Activated T-helper 1 cell treated with anti-CD3 and anti-CD28 coated beads, Interleukin-12 subunit alpha, Interleukin-12 subunit beta, Interleukin-2, Interleukin-4 antibody, amounts not matched to agents 30 ng/mL and 10 ng/mL and 1 ng/mL, durations not matched to agents 14 hours and 24 hours and 36 hours (primary cell): ENCODE results near the gene DCUN1D5. TPM values are rescaled to one million over a fixed set of nuclear protein-coding genes. Genes with fewer than 3 reads are reported as not detected.

Experiments
- DNase-seq: peaks from one replicate; pipeline ENCODE4 v3.0.0; 2021; ENCODE audit warnings: low spot score
- H3K27ac Mint-ChIP-seq: one replicate; pipeline ENCODE4 v1.8.0; 2021; ENCODE audit warnings: mild to moderate bottlenecking, mixed read lengths
- H3K27me3 Mint-ChIP-seq: one replicate; pipeline ENCODE4 v1.8.0; 2022; ENCODE audit warnings: mild to moderate bottlenecking, moderate library complexity, mixed read lengths; ENCODE audit not compliant: insufficient read depth
- H3K36me3 Mint-ChIP-seq: one replicate; pipeline ENCODE4 v1.8.0; 2021; ENCODE audit warnings: low read depth, mixed read lengths
- H3K4me1 Mint-ChIP-seq: one replicate; pipeline ENCODE4 v1.8.0; 2021; ENCODE audit warnings: low read depth, mixed read lengths
- H3K4me3 Mint-ChIP-seq: one replicate; pipeline ENCODE4 v1.8.0; 2021; ENCODE audit warnings: mild to moderate bottlenecking, moderate library complexity, mixed read lengths
- H3K9me3 Mint-ChIP-seq: one replicate; pipeline ENCODE4 v1.8.0; 2021; ENCODE audit warnings: mixed read lengths
- intact Hi-C: fragments of 100-400 bp; cut with micrococcal nuclease; formaldehyde crosslinking; loops from one replicate; pipeline ENCODE4 v1.15.1; 2024
- total RNA-seq: library from RNA; stranded (reverse); gene quantifications from 2 replicates; pipeline ENCODE4 v1.2.3, GENCODE V29; 2022

Gene DCUN1D5
- total RNA-seq, 1 donor from 2014 or later = 73.9 TPM

DNA sequence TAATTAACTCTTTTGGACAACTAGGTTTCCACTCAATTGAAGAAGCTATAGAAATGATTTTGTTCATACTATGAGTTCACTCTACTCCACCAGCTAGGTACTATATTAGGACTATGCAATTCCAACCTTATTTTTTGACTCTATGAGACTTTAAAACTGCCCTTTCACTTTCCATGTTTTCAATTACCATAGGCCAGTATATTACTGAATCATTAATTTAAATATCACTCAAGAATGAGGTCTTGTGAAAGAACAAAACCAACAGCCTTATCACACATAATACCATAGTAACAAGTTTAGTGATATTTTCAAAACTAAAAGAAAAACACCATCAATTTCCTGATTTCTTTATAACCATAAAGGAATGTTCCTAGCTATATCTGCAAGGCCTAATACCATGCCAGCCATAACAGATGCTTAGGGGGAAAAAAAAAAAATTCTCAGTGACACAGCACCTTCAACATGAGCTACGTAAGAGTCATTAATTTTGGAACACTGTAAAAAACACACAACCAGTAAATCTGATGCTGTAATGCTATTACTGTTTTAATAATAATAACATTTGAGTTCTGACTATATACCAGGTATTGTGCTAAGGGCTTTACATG is 6.1 kb downstream of the DCUN1D5 start:
- Mint-ChIP-seq H3K27me3 (no peaks in the 10 kb centered on the region), H3K4me3 (no peak overlapping the region)
- intact Hi-C loops = no loop called here

DNA sequence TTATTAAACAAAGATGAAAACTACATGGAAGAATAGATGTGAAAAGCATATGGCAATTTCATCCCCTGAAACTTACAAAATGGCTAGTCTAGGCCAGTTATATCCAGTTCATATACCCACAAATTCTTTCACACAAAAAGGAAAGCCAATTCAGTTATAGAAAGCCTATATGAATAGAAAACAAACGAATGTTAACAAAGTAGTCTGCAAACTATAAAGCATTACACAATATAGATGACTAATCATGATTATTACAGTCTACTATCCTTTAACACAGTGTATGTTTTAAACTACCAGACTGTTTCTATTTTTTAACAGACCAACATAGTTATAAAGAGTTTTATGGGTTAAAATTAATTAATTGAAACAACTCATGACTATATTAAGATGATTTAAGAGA is 12.1 kb downstream of the DCUN1D5 start:
- Mint-ChIP-seq H3K4me1 (peaks cover 5% of the 10 kb centered on the region), H3K27me3 (no peaks in the 10 kb centered on the region), H3K4me3 (no peak overlapping the region), H3K9me3 (no peaks in the 10 kb centered on the region), H3K27ac (no peak overlapping the region), H3K36me3 (peaks cover 41% of the 10 kb centered on the region)
- intact Hi-C loops = no loop called here
- no peak for DNase-seq

More for the DNA sequence above, 6.1 kb downstream of the DCUN1D5 start:
- DNase-seq = no peak
- Mint-ChIP-seq H3K4me1 (peaks cover 34% of the 10 kb centered on the region), H3K36me3 (peaks cover 20% of the 10 kb centered on the region), H3K9me3 (no peaks in the 10 kb centered on the region), H3K27ac (no peak overlapping the region)

GRCh38 chr11:103078710-103079109 is 13.2 kb downstream of the DCUN1D5 start:
- Mint-ChIP-seq H3K27ac (no peak overlapping the region), H3K9me3 (no peaks in the 10 kb centered on the region), H3K36me3 (peaks cover 38% of the 10 kb centered on the region), H3K27me3 (no peaks in the 10 kb centered on the region), H3K4me1 (peaks cover 5% of the 10 kb centered on the region), H3K4me3 (no peak overlapping the region)
- no peak for DNase-seq
- intact Hi-C loops = no loop called here

GRCh38 chr11:103077554-103077953 is 14.4 kb downstream of the DCUN1D5 start:
- Mint-ChIP-seq H3K27me3 (no peaks in the 10 kb centered on the region), H3K27ac (no peak overlapping the region), H3K4me1 (peaks cover 2% of the 10 kb centered on the region), H3K4me3 (no peak overlapping the region), H3K36me3 (peaks cover 36% of the 10 kb centered on the region), H3K9me3 (no peaks in the 10 kb centered on the region)
- no peak for DNase-seq
- intact Hi-C loops = no loop called here

DNA sequence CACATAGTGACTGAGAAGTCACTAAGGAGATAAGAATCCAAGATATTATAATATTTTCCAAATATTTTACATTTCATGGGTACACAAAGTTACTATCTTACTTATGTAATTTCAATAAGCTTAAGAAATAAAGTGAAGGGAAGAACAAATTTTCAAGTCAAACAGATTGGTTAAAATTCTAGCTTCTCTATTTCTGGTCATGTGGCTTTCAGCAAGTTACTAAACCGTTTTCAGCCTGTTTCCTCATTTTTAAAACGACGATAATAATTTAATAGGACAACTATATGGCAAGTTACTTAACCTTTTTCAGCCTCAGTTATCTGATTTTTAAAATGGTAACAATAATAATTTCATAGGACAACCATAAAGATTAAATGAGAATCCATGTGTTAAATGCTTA is 15.6 kb downstream of the DCUN1D5 start:
- Mint-ChIP-seq H3K27ac (no peak overlapping the region), H3K36me3 (peaks cover 39% of the 10 kb centered on the region), H3K4me1 (no peaks in the 10 kb centered on the region), H3K4me3 (no peak overlapping the region), H3K9me3 (no peaks in the 10 kb centered on the region), H3K27me3 (no peaks in the 10 kb centered on the region)
- DNase-seq = no peak
- intact Hi-C loops = no loop called here

- DNase-seq = no peak
- Mint-ChIP-seq H3K4me1 (peaks cover 37% of the 10 kb centered on the region), H3K27me3 (no peaks in the 10 kb centered on the region), H3K9me3 (no peaks in the 10 kb centered on the region), H3K36me3 (peaks cover 31% of the 10 kb centered on the region), H3K27ac (no peak overlapping the region), H3K4me3 (no peak overlapping the region)
- intact Hi-C loops = loop anchor here (2.0 to 5.0 kb wide), 3 partner anchors 16 to 34 kb away; no protein-coding TSS in a partner anchor
These were observed 21.0 kb downstream of the DCUN1D5 start for GRCh38 chr11:103071008-103071407.

DNA sequence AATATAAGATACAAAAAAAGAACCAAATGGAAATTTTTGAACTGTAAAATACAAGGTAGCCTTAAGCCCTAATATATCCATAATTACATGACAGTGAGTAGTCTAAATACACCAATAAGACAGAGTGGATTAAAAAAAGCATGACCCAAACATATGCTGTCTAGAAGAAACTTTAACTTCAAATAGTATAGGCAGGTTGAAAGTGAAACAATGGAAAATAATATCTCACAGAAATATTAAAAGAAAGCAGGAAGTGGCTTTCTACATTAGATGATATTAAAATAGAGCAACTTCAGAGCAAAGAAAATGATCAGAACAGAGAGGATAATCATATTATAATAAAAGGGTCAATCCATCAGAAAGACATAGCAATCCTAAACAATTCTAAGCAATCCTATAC is 21.8 kb downstream of the DCUN1D5 start:
- no peaks in the 10 kb centered on the region for H3K27me3 Mint-ChIP-seq
- intact Hi-C loops = loop anchor here (2.0 to 5.0 kb wide), 3 partner anchors 15 to 33 kb away; no protein-coding TSS in a partner anchor
- no peaks in the 10 kb centered on the region for H3K9me3 Mint-ChIP-seq
- H3K36me3 Mint-ChIP-seq = peaks cover 29% of the 10 kb centered on the region
- H3K4me1 Mint-ChIP-seq = peaks cover 37% of the 10 kb centered on the region
- H3K4me3 Mint-ChIP-seq = no peak overlapping the region
- peak overlapping the region; percentile 20 for H3K27ac Mint-ChIP-seq
- DNase-seq = no peak

GRCh38 chr11:103069367-103069766 is 22.6 kb downstream of the DCUN1D5 start:
- intact Hi-C loops = no loop called here
- no peak overlapping the region for H3K27ac Mint-ChIP-seq
- H3K27me3 Mint-ChIP-seq = no peaks in the 10 kb centered on the region
- peaks cover 28% of the 10 kb centered on the region for H3K36me3 Mint-ChIP-seq
- H3K4me1 Mint-ChIP-seq = peaks cover 37% of the 10 kb centered on the region
- DNase-seq = no peak
- no peaks in the 10 kb centered on the region for H3K9me3 Mint-ChIP-seq
- no peak overlapping the region for H3K4me3 Mint-ChIP-seq

GRCh38 chr11:103067118-103067517 is 24.8 kb downstream of the DCUN1D5 start:
- no peaks in the 10 kb centered on the region for H3K9me3 Mint-ChIP-seq
- H3K36me3 Mint-ChIP-seq = peaks cover 36% of the 10 kb centered on the region
- H3K27me3 Mint-ChIP-seq = no peaks in the 10 kb centered on the region
- DNase-seq = no peak
- peaks cover 37% of the 10 kb centered on the region for H3K4me1 Mint-ChIP-seq
- no peak overlapping the region for H3K27ac Mint-ChIP-seq
- intact Hi-C loops = no loop called here
- H3K4me3 Mint-ChIP-seq = no peak overlapping the region

GRCh38 chr11:103061656-103062055 is 30.3 kb downstream of the DCUN1D5 start:
- H3K4me3 Mint-ChIP-seq = no peak overlapping the region
- H3K27ac Mint-ChIP-seq = no peak overlapping the region
- intact Hi-C loops = no loop called here
- no peaks in the 10 kb centered on the region for H3K9me3 Mint-ChIP-seq
- peaks cover 4% of the 10 kb centered on the region for H3K4me1 Mint-ChIP-seq
- peaks cover 33% of the 10 kb centered on the region for H3K36me3 Mint-ChIP-seq
- no peak for DNase-seq
- no peaks in the 10 kb centered on the region for H3K27me3 Mint-ChIP-seq

DNA sequence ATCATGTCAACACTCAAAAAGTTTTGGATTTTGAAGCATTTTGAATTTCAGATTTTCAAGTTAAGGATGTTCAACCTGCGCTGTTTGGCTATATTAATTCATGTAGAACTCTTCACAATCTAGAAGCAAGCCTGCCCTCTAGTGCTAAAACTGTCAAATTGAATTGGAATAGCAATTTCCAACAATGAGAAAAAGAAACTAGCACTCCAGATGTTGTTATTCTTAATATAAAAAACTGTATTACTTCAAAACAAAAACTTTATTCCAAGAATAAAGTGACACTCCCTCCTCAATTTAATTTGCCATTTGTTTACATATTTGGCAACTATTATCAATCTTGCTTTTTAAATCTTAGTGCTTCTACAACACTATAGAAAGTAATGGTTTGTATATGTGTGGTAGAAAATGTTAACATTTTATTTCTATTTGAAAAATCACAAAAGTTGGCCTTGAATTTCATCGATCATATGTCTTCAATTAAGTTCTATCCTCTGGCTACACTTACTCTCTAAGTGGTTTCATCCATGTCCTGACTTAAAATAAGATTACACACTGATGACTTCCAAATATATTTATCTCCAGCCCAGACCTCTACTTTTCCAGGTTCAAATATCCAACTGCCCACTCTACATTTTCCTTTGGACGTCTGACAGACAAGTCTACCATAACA is 36.6 kb downstream of the DCUN1D5 start:
- H3K9me3 Mint-ChIP-seq = no peaks in the 10 kb centered on the region
- H3K36me3 Mint-ChIP-seq = peaks cover 13% of the 10 kb centered on the region
- no peak overlapping the region for H3K27ac Mint-ChIP-seq
- no peaks in the 10 kb centered on the region for H3K27me3 Mint-ChIP-seq
- intact Hi-C loops = loop anchor here (1.0 to 10.0 kb wide), 6 partner anchors 15 to 322 kb away; no protein-coding TSS in a partner anchor
- no peak overlapping the region for H3K4me3 Mint-ChIP-seq
- DNase-seq = no peak
- H3K4me1 Mint-ChIP-seq = peaks cover 13% of the 10 kb centered on the region

- intact Hi-C loops = loop anchor here (2.0 to 10.0 kb wide), 2 partner anchors 17 to 219 kb away; no protein-coding TSS in a partner anchor
- Mint-ChIP-seq H3K27me3 (no peaks in the 10 kb centered on the region), H3K36me3 (peaks cover 9% of the 10 kb centered on the region), H3K9me3 (no peaks in the 10 kb centered on the region), H3K27ac (no peak overlapping the region), H3K4me3 (no peak overlapping the region), H3K4me1 (peaks cover 9% of the 10 kb centered on the region)
- DNase-seq = no peak
These were observed 38.0 kb downstream of the DCUN1D5 start for GRCh38 chr11:103053997-103054396.

DNA sequence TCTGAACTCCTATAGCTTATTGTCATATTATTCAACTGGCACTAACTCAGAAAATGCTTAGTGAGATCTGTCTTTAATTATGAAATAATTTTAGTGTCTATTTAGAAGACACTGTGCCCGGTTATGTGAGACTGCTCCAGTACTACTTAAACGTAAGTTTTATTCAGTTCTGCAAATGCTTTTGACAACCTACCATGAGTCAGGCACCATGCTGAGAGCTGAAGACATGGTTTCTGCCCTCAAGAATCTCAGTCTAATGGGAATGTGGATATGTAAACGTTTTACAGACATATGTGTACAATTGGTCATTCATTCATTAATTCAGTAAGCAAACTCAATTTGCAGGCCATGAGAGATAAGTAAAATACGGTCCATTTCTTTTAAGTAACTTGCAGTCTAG is 40.0 kb downstream of the DCUN1D5 start:
- Mint-ChIP-seq H3K27ac (no peak overlapping the region), H3K36me3 (peaks cover 6% of the 10 kb centered on the region), H3K4me1 (peaks cover 9% of the 10 kb centered on the region), H3K4me3 (no peak overlapping the region), H3K9me3 (no peaks in the 10 kb centered on the region), H3K27me3 (no peaks in the 10 kb centered on the region)
- intact Hi-C loops = loop anchor here (10.0 kb wide), 1 partner anchor 217 kb away; no protein-coding TSS in a partner anchor
- DNase-seq = no peak
